BE2C (cell line): ENCODE data around the gene TCF4.

Experiments used
- DNase-seq: peaks from one replicate; pipeline ENCODE4 v3.0.0-alpha.2; 2020
- H3K27me3 ChIP-seq: fragments of 250-450 bp; sonication (Bioruptor Pico); 2 replicates; pipeline ENCODE4 v1.5.1; 2020; ENCODE audit warnings: mild to moderate bottlenecking
- H3K36me3 ChIP-seq: fragments of 250-450 bp; sonication (Bioruptor Pico); 2 replicates; pipeline ENCODE4 v1.5.1; 2020; ENCODE audit warnings: mild to moderate bottlenecking
- H3K4me1 ChIP-seq: fragments of 250-450 bp; sonication (Bioruptor Pico); 2 replicates; pipeline ENCODE4 v1.5.1; 2020
- H3K4me3 ChIP-seq: 2 replicates; pipeline ENCODE4 v1.5.1; 2011; ENCODE audit warnings: low read depth, low read length
- H3K9me3 ChIP-seq: fragments of 250-450 bp; sonication (Bioruptor Pico); 2 replicates; pipeline ENCODE4 v1.5.1; 2020
- TF ChIP-seq, protein P1 (sequence below): IDR thresholded peaks from 2 replicates; pipeline ENCODE4 v1.5.1; 2012; ENCODE audit warnings: mild to moderate bottlenecking, low read depth, low read length

TCF4 gene

DNA sequence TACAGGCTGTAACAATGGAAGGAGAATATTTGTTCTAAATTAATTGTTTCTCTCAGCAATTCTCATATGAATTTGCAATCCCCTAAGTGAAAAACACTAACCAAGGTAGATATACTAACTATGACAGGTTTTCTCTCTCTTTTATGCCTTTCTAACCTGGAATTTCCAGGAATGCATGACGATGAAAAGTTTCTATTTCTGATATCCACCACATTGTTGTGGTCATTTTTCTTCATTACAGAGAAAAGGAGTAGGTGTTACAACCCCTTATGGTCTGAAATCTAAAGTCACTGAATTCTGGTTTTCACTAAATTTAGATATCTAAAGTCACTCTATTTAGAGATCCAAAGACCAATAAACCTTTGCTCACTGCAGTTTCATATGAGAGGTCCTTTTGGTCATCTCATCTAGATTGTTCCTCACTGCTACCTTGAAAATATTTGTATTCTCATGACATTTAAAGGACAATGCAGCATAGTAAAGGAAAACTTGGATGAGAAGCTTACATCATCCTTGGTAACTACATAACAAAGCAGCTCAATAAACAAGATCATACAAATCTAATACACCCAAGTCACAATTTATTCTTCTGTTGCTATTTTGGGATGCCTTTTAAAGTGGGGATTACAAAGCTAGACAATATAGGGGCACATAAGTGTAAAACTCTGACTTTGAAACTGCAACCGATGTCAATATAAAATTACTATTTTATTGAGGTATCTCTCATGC lies 85.8 kb downstream of the TCF4 start:
- TF ChIP-seq, protein P1, sequence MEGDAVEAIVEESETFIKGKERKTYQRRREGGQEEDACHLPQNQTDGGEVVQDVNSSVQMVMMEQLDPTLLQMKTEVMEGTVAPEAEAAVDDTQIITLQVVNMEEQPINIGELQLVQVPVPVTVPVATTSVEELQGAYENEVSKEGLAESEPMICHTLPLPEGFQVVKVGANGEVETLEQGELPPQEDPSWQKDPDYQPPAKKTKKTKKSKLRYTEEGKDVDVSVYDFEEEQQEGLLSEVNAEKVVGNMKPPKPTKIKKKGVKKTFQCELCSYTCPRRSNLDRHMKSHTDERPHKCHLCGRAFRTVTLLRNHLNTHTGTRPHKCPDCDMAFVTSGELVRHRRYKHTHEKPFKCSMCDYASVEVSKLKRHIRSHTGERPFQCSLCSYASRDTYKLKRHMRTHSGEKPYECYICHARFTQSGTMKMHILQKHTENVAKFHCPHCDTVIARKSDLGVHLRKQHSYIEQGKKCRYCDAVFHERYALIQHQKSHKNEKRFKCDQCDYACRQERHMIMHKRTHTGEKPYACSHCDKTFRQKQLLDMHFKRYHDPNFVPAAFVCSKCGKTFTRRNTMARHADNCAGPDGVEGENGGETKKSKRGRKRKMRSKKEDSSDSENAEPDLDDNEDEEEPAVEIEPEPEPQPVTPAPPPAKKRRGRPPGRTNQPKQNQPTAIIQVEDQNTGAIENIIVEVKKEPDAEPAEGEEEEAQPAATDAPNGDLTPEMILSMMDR, result no peak
- Histone ChIP-seq H3K4me3 (no peak overlapping the region), H3K4me1 (no peaks in the 10 kb centered on the region), H3K9me3 (no peaks in the 10 kb centered on the region), H3K36me3 (no peaks in the 10 kb centered on the region), H3K27me3 (no peaks in the 10 kb centered on the region)
- no peak for DNase-seq

DNA sequence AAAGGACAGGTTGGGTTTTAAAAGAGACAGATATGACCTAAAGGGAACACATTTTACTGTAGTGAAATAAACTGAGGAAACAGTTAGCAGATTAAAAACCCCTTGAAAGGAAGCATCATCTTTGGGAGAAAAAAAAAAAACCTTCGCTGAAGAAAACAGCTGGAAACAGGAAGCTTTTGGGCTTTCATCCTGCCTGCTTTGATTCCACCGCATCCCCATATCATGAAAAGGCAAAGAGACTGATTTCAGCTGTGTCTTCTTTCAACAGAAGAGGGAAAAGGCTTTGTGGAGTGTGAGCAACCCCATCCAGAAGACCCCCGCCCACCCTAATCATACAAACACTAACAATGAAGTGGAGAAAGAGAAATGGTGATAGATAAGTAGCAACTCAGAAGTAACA lies 86.4 kb downstream of the TCF4 start:
- Histone ChIP-seq H3K4me3 (no peak overlapping the region), H3K4me1 (no peaks in the 10 kb centered on the region), H3K36me3 (no peaks in the 10 kb centered on the region), H3K27me3 (no peaks in the 10 kb centered on the region), H3K9me3 (no peaks in the 10 kb centered on the region)
- TF ChIP-seq, protein P1, result no peak
- DNase-seq, result no peak

DNA sequence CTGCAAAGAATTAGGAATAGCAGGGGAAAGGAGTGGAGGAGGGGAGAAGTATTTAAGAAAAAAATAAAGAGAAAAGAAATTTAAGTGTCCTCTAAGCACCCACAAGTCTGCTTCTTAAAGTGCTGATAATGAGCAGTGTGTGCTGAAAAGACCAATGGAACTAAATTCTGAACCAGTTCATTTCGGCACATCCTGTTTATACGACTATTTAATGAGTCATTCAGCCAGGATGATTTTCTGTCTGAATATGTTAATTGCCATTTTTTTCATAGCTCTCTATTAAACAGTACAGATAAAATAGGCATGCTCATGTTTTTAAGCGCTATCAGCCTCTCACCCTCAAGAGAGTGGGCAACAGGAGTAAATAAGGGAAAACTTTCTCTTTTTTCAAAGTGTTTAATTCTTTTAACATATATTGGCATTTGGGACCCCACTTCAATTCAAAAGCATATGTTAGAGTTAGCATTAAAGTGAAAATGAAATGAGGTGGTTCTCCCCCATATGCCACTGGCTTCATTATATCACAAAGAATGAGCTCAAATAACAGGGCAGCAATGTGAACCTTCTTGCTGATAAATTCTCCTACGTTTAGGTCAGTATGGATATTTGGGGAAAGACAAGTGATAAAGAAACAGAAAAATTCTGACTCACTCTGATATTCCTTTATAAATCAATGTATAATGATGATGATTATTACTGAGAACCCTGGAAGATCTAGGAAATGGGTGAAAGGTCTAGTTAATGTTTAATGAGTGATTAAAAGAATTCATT lies 87.5 kb downstream of the TCF4 start:
- no peak for DNase-seq
- no peaks in the 10 kb centered on the region for H3K4me1 ChIP-seq
- no peaks in the 10 kb centered on the region for H3K9me3 ChIP-seq
- H3K27me3 ChIP-seq, result no peaks in the 10 kb centered on the region
- TF ChIP-seq, protein P1, result no peak
- H3K4me3 ChIP-seq, result no peak overlapping the region
- no peaks in the 10 kb centered on the region for H3K36me3 ChIP-seq

DNA sequence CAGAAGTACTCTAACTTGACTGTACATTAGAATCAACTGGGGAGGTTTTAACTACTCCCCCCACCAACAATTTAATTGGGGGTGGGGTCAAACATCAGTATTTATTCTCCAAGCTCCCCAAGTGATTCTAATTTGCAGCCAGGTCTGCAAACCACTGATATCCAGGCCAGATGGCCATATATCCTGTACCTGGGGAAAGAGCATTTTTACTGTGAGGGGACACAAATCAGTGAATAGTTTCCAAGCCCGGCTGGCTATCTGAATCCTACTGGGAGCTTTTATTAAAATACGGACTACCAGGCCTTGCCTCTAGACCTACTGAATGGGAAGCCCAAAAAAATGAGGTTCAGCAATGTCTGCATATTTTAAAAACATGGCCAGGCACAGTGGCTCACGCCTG lies 88.5 kb downstream of the TCF4 start:
- Histone ChIP-seq H3K36me3 (no peaks in the 10 kb centered on the region), H3K27me3 (no peaks in the 10 kb centered on the region), H3K9me3 (no peaks in the 10 kb centered on the region), H3K4me3 (no peak overlapping the region), H3K4me1 (no peaks in the 10 kb centered on the region)
- no peak for DNase-seq
- TF ChIP-seq, protein P1, result no peak

DNA sequence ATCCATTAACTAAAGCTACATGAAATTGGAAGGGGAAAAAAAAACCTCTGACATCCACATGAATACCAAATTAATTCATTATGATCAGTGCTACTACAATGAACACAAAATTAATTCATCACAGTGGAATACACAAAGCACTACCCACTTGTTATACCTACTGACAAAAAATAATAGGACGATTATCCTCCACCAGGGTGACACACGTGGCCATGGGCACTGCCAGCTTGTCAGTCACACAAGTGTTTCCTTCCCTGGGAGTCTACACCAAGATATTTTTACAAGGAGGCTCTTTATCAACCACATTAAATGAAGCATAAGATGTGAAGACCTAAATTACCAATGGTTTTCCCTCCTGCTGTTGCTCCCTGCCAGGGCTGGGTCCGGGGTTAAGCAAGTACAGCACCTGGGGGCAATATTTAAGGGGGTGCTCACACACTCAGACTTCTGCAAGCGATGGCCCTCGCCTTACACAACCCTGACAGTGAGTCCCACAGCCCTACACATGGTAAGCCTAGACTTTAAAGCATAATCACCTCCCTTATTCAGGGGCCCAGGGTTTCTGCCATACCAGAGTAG lies 90.1 kb downstream of the TCF4 start:
- H3K9me3 ChIP-seq, result no peaks in the 10 kb centered on the region
- no peak overlapping the region for H3K4me3 ChIP-seq
- TF ChIP-seq, protein P1, result no peak
- H3K36me3 ChIP-seq, result no peaks in the 10 kb centered on the region
- no peaks in the 10 kb centered on the region for H3K27me3 ChIP-seq
- H3K4me1 ChIP-seq, result peaks cover 3% of the 10 kb centered on the region; the same call in 1 of the 2 replicates
- DNase-seq, result no peak

DNA sequence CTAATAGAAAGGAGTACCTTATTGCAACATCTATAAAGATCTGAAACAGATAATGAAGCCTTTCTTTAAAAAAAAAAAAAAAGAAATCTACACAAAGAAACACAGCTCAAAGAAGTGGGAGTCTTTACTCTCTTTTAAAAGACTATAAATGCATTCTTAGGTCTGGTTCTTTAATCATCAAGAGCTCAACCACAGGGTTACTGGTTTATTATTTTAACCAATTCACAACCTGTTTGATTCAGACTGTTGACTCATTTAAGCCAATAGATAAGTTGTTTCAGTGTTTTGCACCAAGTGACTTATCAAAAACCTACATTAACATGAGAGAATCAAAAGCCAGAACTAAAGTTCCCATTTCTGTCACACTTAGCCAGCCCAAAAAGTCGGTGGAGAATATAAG lies 93.1 kb downstream of the TCF4 start:
- TF ChIP-seq, protein P1, result no peak

More for the DNA sequence above, 93.1 kb downstream of the TCF4 start:
- DNase-seq, result no peak
- H3K9me3 ChIP-seq, result no peaks in the 10 kb centered on the region
- H3K4me3 ChIP-seq, result no peak overlapping the region
- peaks cover 3% of the 10 kb centered on the region for H3K4me1 ChIP-seq
- H3K36me3 ChIP-seq, result no peaks in the 10 kb centered on the region
- no peaks in the 10 kb centered on the region for H3K27me3 ChIP-seq
